GM12864 (cell line): ENCODE results near the gene ARG1.

ENCODE experiments used
- DNase-seq: peaks from one replicate; pipeline ENCODE4 v3.0.0-alpha.2; 2011; ENCODE audit warnings: low read depth
- H3K4me3 ChIP-seq: 2 replicates; pipeline ENCODE4 v1.5.1; 2011; ENCODE audit warnings: mild to moderate bottlenecking, low read depth, low read length, control low read depth
- CTCF ChIP-seq: IDR thresholded peaks from 2 replicates; pipeline ENCODE4 v1.5.1; 2011; ENCODE audit warnings: low read depth, mild to moderate bottlenecking, moderate library complexity, low read length, control low read depth, inconsistent platforms; ENCODE audit errors: missing control alignments

Gene ARG1

GRCh38 chr6:131586543-131586942 lies 13.5 kb downstream of the ARG1 start:
- DNase-seq: no peak
- no peak overlapping the region for H3K4me3 ChIP-seq
- no peak for TF ChIP-seq CTCF

GRCh38 chr6:131587909-131588308 lies 14.9 kb downstream of the ARG1 start:
- no peak overlapping the region for H3K4me3 ChIP-seq
- TF ChIP-seq CTCF: no peak
- no peak for DNase-seq

GRCh38 chr6:131588643-131589042 lies 15.6 kb downstream of the ARG1 start:
- TF ChIP-seq CTCF: no peak
- no peak for DNase-seq
- no peak overlapping the region for H3K4me3 ChIP-seq

- no peak for TF ChIP-seq CTCF
- DNase-seq: no peak
- H3K4me3 ChIP-seq: no peak overlapping the region
Observed at GRCh38 chr6:131592935-131593334, 19.9 kb downstream of the ARG1 start.

- no peak overlapping the region for H3K4me3 ChIP-seq
- no peak for TF ChIP-seq CTCF
- DNase-seq: no peak
Observed at GRCh38 chr6:131594074-131594473, 21.0 kb downstream of the ARG1 start.

GRCh38 chr6:131597446-131597845 lies 24.4 kb downstream of the ARG1 start:
- no peak for DNase-seq
- TF ChIP-seq CTCF: peak; percentile 31
- no peak overlapping the region for H3K4me3 ChIP-seq

- no peak overlapping the region for H3K4me3 ChIP-seq
- DNase-seq: no peak
- no peak for TF ChIP-seq CTCF
Observed at GRCh38 chr6:131600716-131601115, 27.7 kb downstream of the ARG1 start.
